Right lung (tissue), 5 donors: Measurements from ENCODE around the gene SETX. TPM values are rescaled to one million over a fixed set of nuclear protein-coding genes. Genes with fewer than 3 reads are reported as not detected.

Source experiments
- DNase-seq, 2 donors: peaks; one replicate each; pipeline ENCODE4 v3.0.0-alpha.2; 2013
- polyA plus RNA-seq, 5 donors: library from polyadenylated mRNA; unstranded; fragments of 120-200 nt; gene quantifications; one replicate each; pipeline versions ENCODE4 v1.2.1 to v1.2.3, GENCODE V29; 2013; ENCODE audit warnings: inconsistent platforms in 1 of 5, low replicate concordance in 1 of 5; ENCODE audit not compliant: insufficient read length in 5 of 5, insufficient read depth in 1 of 5

Gene SETX
- polyA plus RNA-seq, 5 donors = 45.5 to 66.9 (median 60.5) TPM

GRCh38 chr9:132364068-132364467 lies 9.3 kb upstream of the SETX start:
- no peak for DNase-seq

- no peak for DNase-seq
Observed at GRCh38 chr9:132357764-132358163, 3.0 kb upstream of the SETX start.

- DNase-seq = no peak
Observed at GRCh38 chr9:132356324-132356924, 1.6 kb upstream of the SETX start.

- DNase-seq = no peak
Observed at GRCh38 chr9:132351404-132352045, 3.3 kb downstream of the SETX start.

GRCh38 chr9:132350861-132351315 lies 3.9 kb downstream of the SETX start:
- no peak for DNase-seq

- DNase-seq = no peak
Observed at GRCh38 chr9:132348676-132349075, 6.1 kb downstream of the SETX start.

- no peak for DNase-seq
Observed at GRCh38 chr9:132346177-132346576, 8.6 kb downstream of the SETX start.

GRCh38 chr9:132341177-132341840 lies 13.5 kb downstream of the SETX start:
- DNase-seq = no peak

GRCh38 chr9:132334364-132334763 lies 20.4 kb downstream of the SETX start:
- no peak for DNase-seq

- no peak for DNase-seq
Observed at GRCh38 chr9:132333556-132333955, 21.2 kb downstream of the SETX start.

GRCh38 chr9:132328580-132328979 lies 26.2 kb downstream of the SETX start:
- DNase-seq = no peak

- DNase-seq = no peak
Observed at GRCh38 chr9:132327537-132327936, 27.2 kb downstream of the SETX start.

- no peak for DNase-seq
Observed at GRCh38 chr9:132324425-132324824, 30.4 kb downstream of the SETX start.

- DNase-seq = no peak
Observed at GRCh38 chr9:132319421-132320110, 35.2 kb downstream of the SETX start.

- DNase-seq = no peak
Observed at GRCh38 chr9:132312873-132313272, 41.9 kb downstream of the SETX start.

GRCh38 chr9:132312426-132312825 lies 42.4 kb downstream of the SETX start:
- no peak for DNase-seq

GRCh38 chr9:132311978-132312377 lies 42.8 kb downstream of the SETX start:
- DNase-seq = no peak

- no peak for DNase-seq
Observed at GRCh38 chr9:132309056-132309455, 45.7 kb downstream of the SETX start.

GRCh38 chr9:132301521-132301920 lies 53.3 kb downstream of the SETX start:
- no peak for DNase-seq

- DNase-seq = no peak
Observed at GRCh38 chr9:132299221-132299620, 55.6 kb downstream of the SETX start.

- no peak for DNase-seq
Observed at GRCh38 chr9:132295181-132295580, 59.6 kb downstream of the SETX start.

- DNase-seq = no peak
Observed at GRCh38 chr9:132293145-132293721, 61.6 kb downstream of the SETX start.
